ENCODE data around the gene BABAM1. TPM values are rescaled to one million over a fixed set of nuclear protein-coding genes. Genes with fewer than 3 reads are reported as not detected.

BABAM1 gene
- total RNA-seq, 1 donor from 2014 or later = 77.9 TPM

- no peak for ATAC-seq (ENCODE audit: poor library complexity)
- intact Hi-C loops (cut with DNase I) = no loop called here
- no peak for DNase-seq
Observed at GRCh38 chr19:17309965-17310461, 42.8 kb downstream of the BABAM1 start.

GRCh38 chr19:17311455-17312188 lies 44.4 kb downstream of the BABAM1 start:
- DNase-seq (no peak), ATAC-seq (ENCODE audit: poor library complexity) (no peak)
- intact Hi-C loops (cut with DNase I) = no loop called here

GRCh38 chr19:17312189-17313113 lies 45.2 kb downstream of the BABAM1 start:
- ATAC-seq (ENCODE audit: poor library complexity) (no peak), DNase-seq (no peak)
- intact Hi-C loops (cut with DNase I) = no loop called here

- DNase-seq (no peak), ATAC-seq (ENCODE audit: poor library complexity) (no peak)
- intact Hi-C loops (cut with DNase I) = no loop called here
Observed at GRCh38 chr19:17314007-17314593, 46.9 kb downstream of the BABAM1 start.

GRCh38 chr19:17318966-17319365 lies 51.7 kb downstream of the BABAM1 start:
- DNase-seq (no peak), ATAC-seq (ENCODE audit: poor library complexity) (no peak)
- intact Hi-C loops (cut with DNase I) = no loop called here

- no peak for ATAC-seq (ENCODE audit: poor library complexity)
- no peak for DNase-seq
- intact Hi-C loops (cut with DNase I) = no loop called here
Observed at GRCh38 chr19:17319473-17320238, 52.4 kb downstream of the BABAM1 start.

- ATAC-seq (ENCODE audit: poor library complexity) = no peak
- DNase-seq = no peak
- intact Hi-C loops (cut with DNase I) = no loop called here
Observed at GRCh38 chr19:17320435-17320834, 53.2 kb downstream of the BABAM1 start.

GRCh38 chr19:17321655-17322489 lies 54.6 kb downstream of the BABAM1 start:
- no peak for DNase-seq
- no peak for ATAC-seq (ENCODE audit: poor library complexity)
- intact Hi-C loops (cut with DNase I) = no loop called here

GRCh38 chr19:17322854-17323253 lies 55.6 kb downstream of the BABAM1 start:
- DNase-seq (no peak), ATAC-seq (ENCODE audit: poor library complexity) (no peak)
- intact Hi-C loops (cut with DNase I) = no loop called here

GRCh38 chr19:17323300-17323963 lies 56.2 kb downstream of the BABAM1 start:
- ATAC-seq (ENCODE audit: poor library complexity) (no peak), DNase-seq (no peak)
- intact Hi-C loops (cut with DNase I) = no loop called here

- no peak for ATAC-seq (ENCODE audit: poor library complexity)
- DNase-seq = no peak
- intact Hi-C loops (cut with DNase I) = no loop called here
Observed at GRCh38 chr19:17323964-17324332, 56.7 kb downstream of the BABAM1 start.

- intact Hi-C loops (cut with DNase I) = no loop called here
- no peak for ATAC-seq (ENCODE audit: poor library complexity)
Observed at GRCh38 chr19:17324357-17325114, 57.3 kb downstream of the BABAM1 start.

GRCh38 chr19:17325133-17325532 lies 57.9 kb downstream of the BABAM1 start:
- intact Hi-C loops (cut with DNase I) = no loop called here
- ATAC-seq (ENCODE audit: poor library complexity) (no peak), DNase-seq (no peak)

More at GRCh38 chr19:17324357-17325114, 57.3 kb downstream of the BABAM1 start:
- DNase-seq = no peak

GRCh38 chr19:17325881-17326594 lies 58.8 kb downstream of the BABAM1 start:
- intact Hi-C loops (cut with DNase I) = no loop called here
- ATAC-seq (ENCODE audit: poor library complexity) = peak; percentile 17
- peak; percentile 79 for DNase-seq

GRCh38 chr19:17326595-17326966 lies 59.3 kb downstream of the BABAM1 start:
- ATAC-seq (ENCODE audit: poor library complexity) = no peak
- intact Hi-C loops (cut with DNase I) = no loop called here
- no peak for DNase-seq

- ATAC-seq (ENCODE audit: poor library complexity) = no peak
- intact Hi-C loops (cut with DNase I) = no loop called here
- no peak for DNase-seq
Observed at GRCh38 chr19:17327068-17327653, 59.9 kb downstream of the BABAM1 start.
